ENCODE data around the gene PDCL3.

Gene PDCL3

DNA sequence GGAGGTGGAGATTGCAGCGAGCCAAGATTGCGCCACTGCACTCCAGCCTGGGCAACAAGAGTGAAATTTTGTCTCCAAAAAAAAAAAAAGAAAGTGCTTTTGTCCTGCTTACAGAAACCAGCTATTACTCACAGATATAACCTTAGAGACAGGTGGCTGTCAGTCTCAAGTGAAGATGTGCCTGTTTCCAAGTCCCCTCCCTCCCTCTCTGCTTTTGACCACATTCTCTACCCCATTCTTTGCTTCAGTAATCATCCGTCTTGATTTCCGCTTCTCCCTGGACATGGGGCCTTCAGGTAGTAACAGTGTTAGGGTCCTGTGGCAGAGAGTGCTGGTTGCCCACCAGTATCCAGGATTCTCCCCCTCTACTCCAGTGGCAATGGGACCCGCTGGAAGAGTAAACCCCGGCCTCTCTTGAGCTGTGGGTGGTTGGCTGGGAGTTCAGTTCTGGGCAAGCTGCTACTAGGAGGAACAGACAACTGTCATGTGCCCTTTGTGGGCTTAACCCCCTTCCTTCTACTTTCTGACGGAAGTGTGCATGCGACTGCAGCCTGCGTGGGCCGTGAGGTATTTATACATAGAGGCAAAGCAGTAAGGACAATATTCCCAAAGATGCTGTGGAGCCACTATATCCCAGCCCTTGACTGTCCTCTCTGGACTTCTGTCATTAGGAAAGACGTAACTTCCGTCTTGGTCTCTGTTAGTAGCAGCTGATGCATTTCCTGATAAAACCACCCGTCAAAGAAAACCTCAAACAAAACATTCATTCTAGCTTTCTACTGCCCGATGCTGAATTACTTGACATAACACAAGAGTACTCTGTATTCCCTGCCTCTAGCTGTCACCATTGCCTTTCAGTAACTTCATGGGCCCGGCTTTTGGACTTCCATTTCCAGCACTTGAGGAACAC is 17.8 kb downstream of the PDCL3 start:
- Histone ChIP-seq H3K27ac (ENCODE audit: low read depth, low read length) (peak overlapping the region; percentile 32), H3K36me3 (ENCODE audit: control insufficient read depth, low read length) (no peaks in the 10 kb centered on the region), H3K4me3 (ENCODE audit: low read length) (peak overlapping the region; percentile 46), H3K4me1 (ENCODE audit: control insufficient read depth, low read length) (peaks cover 16% of the 10 kb centered on the region), H3F3A (ENCODE audit: control insufficient read depth, insufficient read depth) (no peaks in the 10 kb centered on the region), H3K27me3 (ENCODE audit: control insufficient read depth, low read length) (no peaks in the 10 kb centered on the region), H3K9me2 (replicated peaks; ENCODE audit: control insufficient read depth, low read length) (no peaks in the 10 kb centered on the region), H4K20me1 (ENCODE audit: control insufficient read depth, insufficient read depth, low read depth, low read length) (no peaks in the 10 kb centered on the region), H3K9me3 (ENCODE audit: control insufficient read depth, insufficient read depth, low read length) (no peaks in the 10 kb centered on the region), H3K4me2 (ENCODE audit: low read length) (peak overlapping the region; percentile 64), H3K79me2 (ENCODE audit: control insufficient read depth, low read length) (no peaks in the 10 kb centered on the region)
- TF ChIP-seq, protein P1, sequence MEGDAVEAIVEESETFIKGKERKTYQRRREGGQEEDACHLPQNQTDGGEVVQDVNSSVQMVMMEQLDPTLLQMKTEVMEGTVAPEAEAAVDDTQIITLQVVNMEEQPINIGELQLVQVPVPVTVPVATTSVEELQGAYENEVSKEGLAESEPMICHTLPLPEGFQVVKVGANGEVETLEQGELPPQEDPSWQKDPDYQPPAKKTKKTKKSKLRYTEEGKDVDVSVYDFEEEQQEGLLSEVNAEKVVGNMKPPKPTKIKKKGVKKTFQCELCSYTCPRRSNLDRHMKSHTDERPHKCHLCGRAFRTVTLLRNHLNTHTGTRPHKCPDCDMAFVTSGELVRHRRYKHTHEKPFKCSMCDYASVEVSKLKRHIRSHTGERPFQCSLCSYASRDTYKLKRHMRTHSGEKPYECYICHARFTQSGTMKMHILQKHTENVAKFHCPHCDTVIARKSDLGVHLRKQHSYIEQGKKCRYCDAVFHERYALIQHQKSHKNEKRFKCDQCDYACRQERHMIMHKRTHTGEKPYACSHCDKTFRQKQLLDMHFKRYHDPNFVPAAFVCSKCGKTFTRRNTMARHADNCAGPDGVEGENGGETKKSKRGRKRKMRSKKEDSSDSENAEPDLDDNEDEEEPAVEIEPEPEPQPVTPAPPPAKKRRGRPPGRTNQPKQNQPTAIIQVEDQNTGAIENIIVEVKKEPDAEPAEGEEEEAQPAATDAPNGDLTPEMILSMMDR (IDR thresholded peaks at IDR 0.05; ENCODE audit: low read depth, low read length, poor library complexity, severe bottlenecking): no peak
- no peak for TF ChIP-seq EZH2phosphoT487 (IDR thresholded peaks at IDR 0.05; ENCODE audit: borderline replicate concordance, low read length)

- no peaks in the 10 kb centered on the region for H4K20me1 ChIP-seq (ENCODE audit: control insufficient read depth, insufficient read depth, low read depth, low read length)
- TF ChIP-seq EZH2phosphoT487 (IDR thresholded peaks at IDR 0.05; ENCODE audit: borderline replicate concordance, low read length): no peak
- TF ChIP-seq, protein P1 (IDR thresholded peaks at IDR 0.05; ENCODE audit: low read depth, low read length, poor library complexity, severe bottlenecking): no peak
- no peaks in the 10 kb centered on the region for H3K9me2 ChIP-seq (replicated peaks; ENCODE audit: control insufficient read depth, low read length)
- peaks cover 16% of the 10 kb centered on the region for H3K4me1 ChIP-seq (ENCODE audit: control insufficient read depth, low read length)
- no peaks in the 10 kb centered on the region for H3F3A ChIP-seq (ENCODE audit: control insufficient read depth, insufficient read depth)
- H3K27ac ChIP-seq (ENCODE audit: low read depth, low read length): peak overlapping the region; percentile 32; the same call in 1 of the 2 replicates
- no peak overlapping the region for H3K4me3 ChIP-seq (ENCODE audit: low read length)
- H3K79me2 ChIP-seq (ENCODE audit: control insufficient read depth, low read length): no peaks in the 10 kb centered on the region
- H3K9me3 ChIP-seq (ENCODE audit: control insufficient read depth, insufficient read depth, low read length): no peaks in the 10 kb centered on the region
- peak overlapping the region; percentile 64; the same call in 1 of the 2 replicates for H3K4me2 ChIP-seq (ENCODE audit: low read length)
- no peaks in the 10 kb centered on the region for H3K36me3 ChIP-seq (ENCODE audit: control insufficient read depth, low read length)
- H3K27me3 ChIP-seq (ENCODE audit: control insufficient read depth, low read length): no peaks in the 10 kb centered on the region; the same call in 1 of the 2 replicates
These were observed 18.5 kb downstream of the PDCL3 start for GRCh38 chr2:100581277-100581612.

GRCh38 chr2:100584816-100585215 is 22.0 kb downstream of the PDCL3 start:
- Histone ChIP-seq H3F3A (ENCODE audit: control insufficient read depth, insufficient read depth) (no peaks in the 10 kb centered on the region), H3K4me1 (ENCODE audit: control insufficient read depth, low read length) (peaks cover 15% of the 10 kb centered on the region), H3K4me2 (ENCODE audit: low read length) (no peak overlapping the region), H3K36me3 (ENCODE audit: control insufficient read depth, low read length) (no peaks in the 10 kb centered on the region), H3K9me3 (ENCODE audit: control insufficient read depth, insufficient read depth, low read length) (no peaks in the 10 kb centered on the region), H3K9me2 (replicated peaks; ENCODE audit: control insufficient read depth, low read length) (no peaks in the 10 kb centered on the region), H3K4me3 (ENCODE audit: low read length) (no peak overlapping the region), H3K27me3 (ENCODE audit: control insufficient read depth, low read length) (no peaks in the 10 kb centered on the region; the same call in 1 of the 2 replicates), H3K27ac (ENCODE audit: low read depth, low read length) (no peak overlapping the region), H3K79me2 (ENCODE audit: control insufficient read depth, low read length) (no peaks in the 10 kb centered on the region), H4K20me1 (ENCODE audit: control insufficient read depth, insufficient read depth, low read depth, low read length) (no peaks in the 10 kb centered on the region)
- TF ChIP-seq, protein P1 (IDR thresholded peaks at IDR 0.05; ENCODE audit: low read depth, low read length, poor library complexity, severe bottlenecking): no peak
- TF ChIP-seq EZH2phosphoT487 (IDR thresholded peaks at IDR 0.05; ENCODE audit: borderline replicate concordance, low read length): no peak

Data from DOHH2 (cell line).